Raji (cell line): Measurements from ENCODE around the gene NFKBIE.

Experiments
- POLR2A ChIP-seq: IDR thresholded peaks from 2 replicates; pipeline ENCODE4 v1.6.1; 2011; ENCODE audit warnings: low read depth, low read length, control low read depth; ENCODE audit not compliant: insufficient read depth

NFKBIE gene, protein sequence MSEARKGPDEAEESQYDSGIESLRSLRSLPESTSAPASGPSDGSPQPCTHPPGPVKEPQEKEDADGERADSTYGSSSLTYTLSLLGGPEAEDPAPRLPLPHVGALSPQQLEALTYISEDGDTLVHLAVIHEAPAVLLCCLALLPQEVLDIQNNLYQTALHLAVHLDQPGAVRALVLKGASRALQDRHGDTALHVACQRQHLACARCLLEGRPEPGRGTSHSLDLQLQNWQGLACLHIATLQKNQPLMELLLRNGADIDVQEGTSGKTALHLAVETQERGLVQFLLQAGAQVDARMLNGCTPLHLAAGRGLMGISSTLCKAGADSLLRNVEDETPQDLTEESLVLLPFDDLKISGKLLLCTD

GRCh38 chr6:44265007-44265721, at the start of gene NFKBIE:
Gene NFKBIE, minus strand, starts transcription at chr6:44265551. Its CDS starts 205 bp downstream, at chr6:44265346.
- TF ChIP-seq POLR2A, result peak; percentile 82

DNA sequence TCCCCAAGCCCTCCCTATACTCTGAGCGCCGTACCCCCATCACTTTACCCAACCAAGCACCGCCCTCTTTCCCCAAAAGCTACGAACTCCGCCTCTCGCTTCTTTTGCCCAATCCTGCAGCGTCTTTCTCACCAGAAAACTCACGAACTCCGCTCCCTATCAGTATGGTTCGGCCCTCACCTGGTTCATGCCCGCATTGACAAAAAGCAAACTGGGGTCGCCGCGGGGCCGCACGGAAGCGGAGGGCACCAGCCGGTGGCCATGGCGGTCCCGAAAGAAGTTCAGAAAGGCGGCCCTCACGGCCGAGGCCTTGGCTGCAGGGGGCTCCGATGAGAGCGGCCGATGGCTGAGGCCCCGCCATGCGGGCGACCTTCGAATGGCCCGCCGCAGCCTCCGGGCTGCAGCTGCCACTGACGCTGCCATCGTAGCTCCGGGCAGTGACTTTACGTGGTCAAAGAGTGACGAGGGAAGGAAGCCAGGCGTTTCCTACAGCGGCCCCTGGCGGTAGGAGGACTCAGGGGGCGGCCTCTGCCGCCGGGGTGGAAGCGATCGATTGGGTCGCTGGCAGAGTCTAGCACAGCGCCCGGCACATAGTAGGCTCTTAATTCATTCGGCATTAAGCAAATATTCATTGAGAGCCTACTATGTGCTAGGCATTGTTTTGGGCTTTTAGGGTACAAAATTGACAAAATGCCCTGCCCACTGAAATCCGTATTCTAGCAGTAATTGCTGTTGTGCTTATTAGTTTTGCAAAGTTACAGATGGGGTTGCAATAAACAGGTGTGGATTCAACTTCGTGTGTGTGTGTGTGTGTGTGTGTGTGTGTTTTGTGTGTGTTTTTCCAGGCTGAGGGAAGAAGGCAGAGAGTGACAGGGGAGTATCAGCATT, 47.8 kb upstream of the NFKBIE start, which contains the start of gene AARS2:
Gene AARS2, minus strand, starts transcription at position 447 of the 888 bp plus-strand sequence. Its CDS starts 24 bp downstream, at position 423.
- TF ChIP-seq POLR2A, result peak; percentile 97

DNA sequence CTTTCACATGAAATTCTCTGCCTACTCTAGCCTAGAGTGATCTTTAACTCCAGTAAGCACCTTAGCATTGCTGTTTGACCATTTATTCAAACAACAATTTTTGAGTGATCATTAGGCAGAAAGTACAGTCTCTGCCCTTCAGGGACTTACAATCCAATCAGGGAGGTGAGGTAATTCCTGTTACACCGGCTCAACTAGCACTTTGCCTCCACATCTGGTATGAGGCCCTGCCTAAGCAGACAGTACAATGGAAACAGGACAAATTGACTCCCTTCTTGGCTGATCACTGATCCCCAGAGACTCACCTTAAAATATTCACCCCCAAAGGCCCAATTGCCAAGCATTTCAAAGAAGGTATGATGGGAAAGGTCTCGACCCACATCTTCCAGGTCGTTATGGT, 46.4 kb upstream of the NFKBIE start:
- no peak for TF ChIP-seq POLR2A

- TF ChIP-seq POLR2A, result no peak
Measured at GRCh38 chr6:44311304-44311703, 46.0 kb upstream of the NFKBIE start.

DNA sequence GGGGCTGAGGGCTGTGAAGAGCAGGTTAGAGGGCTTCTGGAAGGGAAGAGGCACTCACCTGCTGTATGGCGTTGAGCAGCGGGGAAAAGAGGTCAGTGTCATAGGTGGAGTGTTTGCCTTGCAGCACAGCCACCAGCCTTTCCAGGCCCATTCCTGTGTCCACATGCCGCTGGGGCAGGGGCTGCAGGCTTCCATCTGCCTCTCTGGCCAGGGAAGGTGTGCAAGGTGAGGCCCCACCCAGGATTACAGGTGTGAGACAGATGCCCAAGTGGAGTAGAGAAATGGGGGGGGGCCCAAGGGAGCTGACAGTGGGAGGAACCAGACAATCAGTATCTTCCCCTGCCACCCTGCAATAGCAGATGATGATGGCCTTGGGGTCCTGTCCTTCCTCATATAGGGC, 44.9 kb upstream of the NFKBIE start:
- no peak for TF ChIP-seq POLR2A

DNA sequence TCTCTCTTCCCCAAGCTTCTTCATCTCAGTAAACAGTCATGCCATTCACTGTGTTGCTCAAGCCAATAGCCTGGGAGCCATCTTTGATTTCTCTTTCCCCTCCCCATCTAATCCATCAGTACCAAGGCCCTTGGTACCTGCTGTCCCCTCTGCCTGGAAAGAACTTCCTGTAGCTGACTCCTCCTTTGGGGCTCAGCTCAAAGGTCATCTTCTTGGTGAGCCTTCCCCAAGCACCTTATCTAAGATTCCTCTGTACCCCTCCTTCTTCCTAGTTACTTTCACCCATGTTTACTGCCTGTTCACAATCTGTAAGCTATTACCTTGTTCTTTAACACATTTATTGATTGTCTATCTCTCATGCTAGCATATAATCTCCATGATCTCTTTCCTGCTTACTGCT, 44.3 kb upstream of the NFKBIE start:
- no peak for TF ChIP-seq POLR2A

GRCh38 chr6:44309092-44309491, 43.7 kb upstream of the NFKBIE start:
- TF ChIP-seq POLR2A, result no peak

DNA sequence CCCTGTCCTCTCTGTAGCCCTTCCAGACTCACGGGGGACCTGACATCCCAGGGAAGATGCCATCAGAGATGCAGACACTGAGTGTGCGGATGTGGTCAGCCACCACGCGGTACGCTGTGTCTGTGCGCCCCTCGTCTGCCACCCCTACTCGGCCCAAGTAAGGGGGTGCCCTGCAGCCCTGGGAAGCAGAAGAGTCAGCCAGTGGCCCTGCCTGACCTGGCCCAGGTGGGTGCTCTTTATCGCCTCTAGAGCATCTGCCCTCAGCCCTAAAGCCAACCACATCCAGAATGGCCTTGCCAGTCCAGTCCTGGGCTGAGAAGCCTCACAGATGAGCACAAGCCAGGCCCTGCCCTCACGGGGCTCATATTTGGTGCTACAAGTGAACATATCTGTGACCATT, 41.9 kb upstream of the NFKBIE start:
- no peak for TF ChIP-seq POLR2A

- no peak for TF ChIP-seq POLR2A
Measured at GRCh38 chr6:44306710-44307109, 41.4 kb upstream of the NFKBIE start.

DNA sequence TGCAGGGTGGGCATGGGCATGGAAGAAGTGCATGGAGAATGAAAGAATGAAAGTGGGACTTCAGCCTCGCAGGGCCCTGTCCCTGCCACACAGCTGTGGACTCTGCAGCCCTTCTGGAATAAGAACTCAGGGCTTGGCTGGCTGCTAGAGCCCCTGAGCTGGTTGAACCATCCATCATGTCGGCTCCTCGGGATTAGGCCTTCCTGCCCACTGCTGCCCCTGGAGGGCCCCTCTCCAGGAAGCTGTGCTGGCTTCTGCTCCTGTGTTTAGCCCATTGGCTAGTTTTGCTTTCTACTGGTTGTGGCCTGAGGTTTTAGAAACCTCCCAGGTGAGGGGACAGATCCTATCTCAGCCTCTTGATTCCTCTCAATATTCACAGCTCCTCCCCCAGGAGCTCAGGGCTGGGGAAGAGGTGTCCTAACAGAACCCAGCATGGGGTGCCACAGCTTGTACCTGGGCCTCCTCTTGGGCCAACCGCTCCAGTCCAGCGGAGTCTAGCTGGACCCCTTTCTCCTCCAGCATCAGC, 39.9 kb upstream of the NFKBIE start:
- no peak for TF ChIP-seq POLR2A

GRCh38 chr6:44304282-44305199, 39.2 kb upstream of the NFKBIE start:
- no peak for TF ChIP-seq POLR2A

DNA sequence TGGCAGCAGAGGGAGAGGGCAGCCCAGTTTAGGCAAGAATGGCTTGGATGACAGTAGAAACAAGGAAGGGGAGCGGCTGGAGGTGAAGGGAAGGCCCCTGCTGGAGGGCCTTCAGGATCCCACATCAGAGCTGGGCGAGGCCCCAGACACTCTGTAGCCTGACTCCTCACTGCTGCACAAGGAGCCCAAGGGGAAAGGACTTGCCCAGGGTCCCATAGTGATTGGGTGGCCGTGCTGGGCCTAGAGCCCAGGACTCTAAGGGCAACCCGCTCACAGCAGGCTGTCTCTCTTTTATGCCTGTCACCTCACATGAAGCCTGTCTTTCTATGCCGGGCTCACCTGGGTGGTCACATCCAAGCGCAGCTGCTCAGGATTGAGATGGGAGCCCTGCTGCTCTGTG, 38.5 kb upstream of the NFKBIE start:
- no peak for TF ChIP-seq POLR2A

DNA sequence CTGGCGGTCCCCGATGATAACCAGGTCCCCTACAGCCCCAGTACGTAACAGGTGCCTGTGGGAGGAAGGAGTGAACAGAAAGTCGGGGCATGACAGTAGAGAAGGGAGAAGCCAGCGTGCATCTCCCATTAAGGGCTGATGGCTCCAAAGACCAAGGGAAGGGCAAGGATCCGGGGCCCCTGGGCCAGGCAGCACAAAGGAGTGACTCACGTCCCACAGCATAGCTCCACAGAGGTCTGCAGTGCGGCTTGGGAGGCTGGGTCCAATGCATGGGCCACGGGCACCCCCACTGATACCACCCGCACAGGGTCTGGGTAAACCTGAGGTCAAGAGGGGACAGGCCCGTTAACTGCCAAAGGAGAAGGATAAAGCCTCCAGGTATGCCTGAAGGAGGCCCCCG, 37.5 kb upstream of the NFKBIE start:
- no peak for TF ChIP-seq POLR2A
